MM.1S (cell line): ENCODE results near the gene FHIT.

Experiments used
- EZH2 ChIP-seq: fragments of 300-600 bp; sonication (generic); optimal IDR thresholded peaks from 2 replicates; pipeline ENCODE3; 2017; ENCODE audit warnings: low read depth, mild to moderate bottlenecking, antibody characterized with exemption, low read length, mixed read lengths
- EZH2phosphoT487 ChIP-seq: fragments of 300-600 bp; sonication (generic); IDR thresholded peaks from 2 replicates; pipeline ENCODE4 v1.6.1; 2018; ENCODE audit warnings: antibody characterized with exemption, low read length
- TF ChIP-seq, protein P1 (sequence below): fragments of 300-600 bp; sonication (generic); IDR thresholded peaks from 2 replicates; pipeline ENCODE4 v1.5.1; 2016; ENCODE audit warnings: antibody characterized with exemption, low read length, mixed read lengths

GRCh38 chr3:60990442-60990730 lies 260.9 kb downstream of the FHIT start:
- TF ChIP-seq, protein P1, sequence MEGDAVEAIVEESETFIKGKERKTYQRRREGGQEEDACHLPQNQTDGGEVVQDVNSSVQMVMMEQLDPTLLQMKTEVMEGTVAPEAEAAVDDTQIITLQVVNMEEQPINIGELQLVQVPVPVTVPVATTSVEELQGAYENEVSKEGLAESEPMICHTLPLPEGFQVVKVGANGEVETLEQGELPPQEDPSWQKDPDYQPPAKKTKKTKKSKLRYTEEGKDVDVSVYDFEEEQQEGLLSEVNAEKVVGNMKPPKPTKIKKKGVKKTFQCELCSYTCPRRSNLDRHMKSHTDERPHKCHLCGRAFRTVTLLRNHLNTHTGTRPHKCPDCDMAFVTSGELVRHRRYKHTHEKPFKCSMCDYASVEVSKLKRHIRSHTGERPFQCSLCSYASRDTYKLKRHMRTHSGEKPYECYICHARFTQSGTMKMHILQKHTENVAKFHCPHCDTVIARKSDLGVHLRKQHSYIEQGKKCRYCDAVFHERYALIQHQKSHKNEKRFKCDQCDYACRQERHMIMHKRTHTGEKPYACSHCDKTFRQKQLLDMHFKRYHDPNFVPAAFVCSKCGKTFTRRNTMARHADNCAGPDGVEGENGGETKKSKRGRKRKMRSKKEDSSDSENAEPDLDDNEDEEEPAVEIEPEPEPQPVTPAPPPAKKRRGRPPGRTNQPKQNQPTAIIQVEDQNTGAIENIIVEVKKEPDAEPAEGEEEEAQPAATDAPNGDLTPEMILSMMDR, result no peak
- no peak for TF ChIP-seq EZH2phosphoT487
- no peak for TF ChIP-seq EZH2
